Activated naive CD8-positive, alpha-beta T cell (primary cell): Measurements from ENCODE around the gene ARSB.
"Not testable (repeated sequence)": the region's sequence is repeated elsewhere in the genome, so short reads cannot be mapped to it uniquely, and the experiment has no call there.

Experiments
- H3K27ac Mint-ChIP-seq: one replicate; pipeline ENCODE4 v1.8.0; 2021; ENCODE audit warnings: mixed read lengths
- H3K27me3 Mint-ChIP-seq: one replicate; pipeline ENCODE4 v1.8.0; 2021; ENCODE audit warnings: mixed read lengths
- H3K36me3 Mint-ChIP-seq: one replicate; pipeline ENCODE4 v1.8.0; 2021; ENCODE audit warnings: mixed read lengths
- H3K4me1 Mint-ChIP-seq: one replicate; pipeline ENCODE4 v1.8.0; 2021; ENCODE audit warnings: low read depth, mixed read lengths
- H3K4me3 Mint-ChIP-seq: one replicate; pipeline ENCODE4 v1.8.0; 2021; ENCODE audit warnings: mild to moderate bottlenecking, mixed read lengths
- H3K9me3 Mint-ChIP-seq: one replicate; pipeline ENCODE4 v1.8.0; 2021; ENCODE audit warnings: low read depth, mixed read lengths

ARSB gene

GRCh38 chr5:78929833-78930232, 55.3 kb downstream of the ARSB start:
- H3K27ac Mint-ChIP-seq, result no peak overlapping the region

DNA sequence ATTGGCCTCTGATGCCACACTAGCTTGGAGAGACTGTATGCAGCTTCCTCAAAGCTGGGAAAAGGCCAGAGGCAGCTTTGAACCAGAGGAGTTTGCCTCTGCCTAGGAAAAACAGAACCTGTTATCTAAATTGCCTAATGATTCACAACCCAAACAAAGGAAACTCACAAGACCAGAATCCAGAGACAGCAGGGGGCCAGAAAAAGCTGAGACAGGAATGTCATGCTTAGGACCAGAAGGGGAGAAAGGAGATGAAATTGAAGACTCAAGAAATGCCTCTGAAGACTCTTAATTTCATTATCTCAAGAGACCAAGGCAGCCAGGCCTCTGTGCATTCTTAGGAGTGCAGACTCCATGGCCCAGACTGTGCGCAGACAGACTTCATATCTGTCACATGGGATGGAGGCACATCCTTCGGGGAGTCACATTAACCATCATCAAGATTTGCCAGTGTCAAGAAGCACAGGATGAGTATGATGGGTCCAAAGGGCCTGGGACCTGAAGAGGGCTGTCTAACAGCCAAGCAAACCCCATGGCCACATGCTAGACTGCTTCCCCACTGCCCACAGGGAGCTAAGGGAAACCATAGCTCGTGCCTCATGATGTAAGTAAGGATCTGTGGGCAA, 57.3 kb downstream of the ARSB start:
- no peaks in the 10 kb centered on the region for H3K4me1 Mint-ChIP-seq
- no peak overlapping the region for H3K4me3 Mint-ChIP-seq
- H3K27ac Mint-ChIP-seq, result no peak overlapping the region
- H3K36me3 Mint-ChIP-seq, result peaks cover 9% of the 10 kb centered on the region
- H3K27me3 Mint-ChIP-seq, result no peaks in the 10 kb centered on the region
- no peaks in the 10 kb centered on the region for H3K9me3 Mint-ChIP-seq

More at GRCh38 chr5:78929833-78930232, 55.3 kb downstream of the ARSB start:
- H3K4me3 Mint-ChIP-seq, result no peak overlapping the region
- H3K36me3 Mint-ChIP-seq, result peaks cover 7% of the 10 kb centered on the region
- H3K4me1 Mint-ChIP-seq, result no peaks in the 10 kb centered on the region
- no peaks in the 10 kb centered on the region for H3K27me3 Mint-ChIP-seq
- H3K9me3 Mint-ChIP-seq, result no peaks in the 10 kb centered on the region

DNA sequence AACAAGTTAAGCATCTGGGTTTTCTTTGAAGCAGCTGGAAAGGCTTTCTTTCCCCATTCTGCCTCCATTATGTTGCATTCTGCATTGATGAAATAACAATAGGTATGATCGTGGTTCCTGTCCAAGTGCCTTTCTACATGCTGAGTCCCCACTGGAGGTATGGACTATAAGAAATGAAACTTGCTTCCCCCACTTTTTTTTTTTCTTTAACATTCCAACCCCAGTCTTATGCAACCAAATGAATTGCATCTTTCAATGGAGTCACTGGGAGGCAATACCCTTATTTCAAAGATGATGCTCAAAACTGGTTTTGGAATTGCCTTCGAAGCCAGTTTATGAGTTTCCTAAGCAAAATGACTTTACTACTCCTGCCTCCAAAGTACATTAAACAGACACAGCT, 58.9 kb downstream of the ARSB start:
- H3K4me1 Mint-ChIP-seq, result no peaks in the 10 kb centered on the region
- H3K9me3 Mint-ChIP-seq, result no peaks in the 10 kb centered on the region
- no peaks in the 10 kb centered on the region for H3K27me3 Mint-ChIP-seq
- H3K4me3 Mint-ChIP-seq, result no peak overlapping the region
- no peak overlapping the region for H3K27ac Mint-ChIP-seq
- peaks cover 7% of the 10 kb centered on the region for H3K36me3 Mint-ChIP-seq

DNA sequence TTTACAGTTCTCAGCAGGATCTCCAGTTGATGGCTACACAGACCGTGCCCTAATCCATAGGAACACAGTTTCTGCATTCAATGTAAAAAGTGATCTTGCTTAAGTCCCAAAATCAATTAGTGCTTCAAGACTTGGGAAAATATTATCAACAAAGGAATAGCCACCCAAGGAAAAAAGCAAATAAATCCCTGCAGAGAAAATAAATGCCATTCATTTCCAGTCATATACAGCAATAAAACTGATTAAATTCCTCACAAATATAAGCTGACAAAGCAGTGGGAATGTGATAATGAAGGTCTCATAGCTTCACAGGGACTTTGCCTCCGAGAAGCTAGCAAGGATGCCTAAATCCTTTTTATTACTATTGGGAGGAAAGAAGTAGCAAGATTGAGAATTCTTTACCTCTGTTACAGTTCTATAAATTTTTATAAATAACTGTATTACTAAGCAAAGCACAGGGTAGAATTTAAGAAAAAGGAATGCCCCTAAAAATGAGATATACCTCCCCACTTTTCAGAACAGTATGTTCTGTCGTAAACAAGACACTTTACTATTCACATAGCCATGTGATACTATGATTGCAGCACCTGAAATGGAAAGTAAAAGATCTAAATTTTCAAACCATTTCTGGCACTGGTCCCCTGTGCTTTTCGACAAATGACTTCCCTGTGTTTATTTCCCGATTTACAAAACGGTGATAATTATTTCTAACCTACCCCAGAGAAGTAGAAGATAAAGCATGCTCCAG, 59.8 kb downstream of the ARSB start:
- no peaks in the 10 kb centered on the region for H3K4me1 Mint-ChIP-seq
- H3K27me3 Mint-ChIP-seq, result no peaks in the 10 kb centered on the region
- H3K4me3 Mint-ChIP-seq, result no peak overlapping the region
- H3K36me3 Mint-ChIP-seq, result peaks cover 7% of the 10 kb centered on the region
- no peak overlapping the region for H3K27ac Mint-ChIP-seq
- no peaks in the 10 kb centered on the region for H3K9me3 Mint-ChIP-seq

DNA sequence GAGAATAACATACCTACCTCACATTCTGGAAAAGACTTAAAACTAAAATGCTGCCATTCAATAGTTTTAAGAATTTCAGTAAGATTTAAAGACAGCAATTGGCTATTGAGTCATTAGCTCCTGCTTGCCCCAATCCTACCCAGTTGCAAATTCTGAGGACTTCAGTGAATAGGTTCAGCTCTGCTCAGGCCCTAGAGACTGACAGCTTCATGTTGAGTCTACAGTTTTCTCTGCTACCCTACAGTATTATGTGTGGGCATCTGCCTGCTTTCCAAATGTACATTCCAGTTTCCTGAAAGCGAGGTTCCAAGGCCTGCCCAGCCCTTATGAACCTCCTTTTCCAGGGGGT, 61.5 kb downstream of the ARSB start:
- H3K9me3 Mint-ChIP-seq, result no peaks in the 10 kb centered on the region
- H3K4me3 Mint-ChIP-seq, result no peak overlapping the region
- H3K4me1 Mint-ChIP-seq, result no peaks in the 10 kb centered on the region
- no peak overlapping the region for H3K27ac Mint-ChIP-seq
- H3K36me3 Mint-ChIP-seq, result peaks cover 7% of the 10 kb centered on the region
- H3K27me3 Mint-ChIP-seq, result no peaks in the 10 kb centered on the region

DNA sequence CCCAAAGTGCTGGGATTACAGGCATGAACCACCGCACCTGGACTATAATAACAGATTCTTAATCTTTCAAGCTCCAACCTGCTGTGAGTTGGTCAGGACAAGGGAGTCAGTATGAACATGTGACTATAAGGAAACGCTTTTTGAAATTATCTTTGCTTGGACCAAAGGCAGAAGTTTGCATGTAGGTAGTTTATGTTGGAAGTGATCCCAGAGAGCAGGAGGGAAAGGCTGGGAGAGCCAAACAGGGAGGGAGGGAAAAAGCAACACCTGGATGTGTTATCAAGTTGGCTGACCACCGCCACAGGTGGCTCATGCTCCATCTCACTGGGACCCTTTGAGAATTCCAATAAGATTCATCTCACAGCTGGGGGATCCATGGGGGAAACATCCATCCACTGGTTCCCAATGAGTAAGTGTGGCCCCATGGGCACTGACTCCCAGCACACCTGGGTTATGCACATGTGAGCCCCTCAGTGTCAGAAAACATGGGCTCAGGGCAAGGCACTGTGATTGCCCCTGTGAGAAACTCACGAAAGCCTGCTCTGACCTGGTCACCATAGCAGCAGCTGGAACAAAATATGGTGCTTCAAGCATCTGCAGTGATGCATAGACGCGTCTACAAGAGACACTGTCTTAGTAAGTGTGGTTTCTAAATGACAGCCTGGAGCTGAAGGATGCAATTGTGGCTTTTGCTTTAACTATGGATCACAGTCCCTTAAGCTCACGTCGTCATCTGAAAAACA, 62.1 kb downstream of the ARSB start:
- H3K4me1 Mint-ChIP-seq, result no peaks in the 10 kb centered on the region
- H3K4me3 Mint-ChIP-seq, result no peak overlapping the region
- H3K27ac Mint-ChIP-seq, result no peak overlapping the region
- no peaks in the 10 kb centered on the region for H3K9me3 Mint-ChIP-seq
- no peaks in the 10 kb centered on the region for H3K27me3 Mint-ChIP-seq
- H3K36me3 Mint-ChIP-seq, result peaks cover 7% of the 10 kb centered on the region

GRCh38 chr5:78920604-78921003, 64.5 kb downstream of the ARSB start:
- H3K27me3 Mint-ChIP-seq, result no peaks in the 10 kb centered on the region
- no peaks in the 10 kb centered on the region for H3K9me3 Mint-ChIP-seq
- H3K36me3 Mint-ChIP-seq, result peaks cover 8% of the 10 kb centered on the region
- no peaks in the 10 kb centered on the region for H3K4me1 Mint-ChIP-seq
- no peak overlapping the region for H3K27ac Mint-ChIP-seq
- no peak overlapping the region for H3K4me3 Mint-ChIP-seq

- Mint-ChIP-seq H3K27ac (no peak overlapping the region), H3K9me3 (no peaks in the 10 kb centered on the region), H3K27me3 (no peaks in the 10 kb centered on the region), H3K4me1 (no peaks in the 10 kb centered on the region), H3K36me3 (peaks cover 12% of the 10 kb centered on the region), H3K4me3 (no peak overlapping the region)
Observed at GRCh38 chr5:78919796-78920195, 65.3 kb downstream of the ARSB start.

- no peaks in the 10 kb centered on the region for H3K9me3 Mint-ChIP-seq
- no peak overlapping the region for H3K27ac Mint-ChIP-seq
Observed at GRCh38 chr5:78916044-78916443, 69.1 kb downstream of the ARSB start.

GRCh38 chr5:78915170-78915569, 69.9 kb downstream of the ARSB start:
- no peaks in the 10 kb centered on the region for H3K4me1 Mint-ChIP-seq
- peaks cover 15% of the 10 kb centered on the region for H3K36me3 Mint-ChIP-seq
- H3K4me3 Mint-ChIP-seq, result no peak overlapping the region
- H3K9me3 Mint-ChIP-seq, result no peaks in the 10 kb centered on the region
- H3K27ac Mint-ChIP-seq, result no peak overlapping the region
- H3K27me3 Mint-ChIP-seq, result no peaks in the 10 kb centered on the region

More at GRCh38 chr5:78916044-78916443, 69.1 kb downstream of the ARSB start:
- H3K4me1 Mint-ChIP-seq, result no peaks in the 10 kb centered on the region
- no peak overlapping the region for H3K4me3 Mint-ChIP-seq
- peaks cover 14% of the 10 kb centered on the region for H3K36me3 Mint-ChIP-seq
- H3K27me3 Mint-ChIP-seq, result no peaks in the 10 kb centered on the region

GRCh38 chr5:78912811-78913210, 72.3 kb downstream of the ARSB start:
- peaks cover 21% of the 10 kb centered on the region for H3K36me3 Mint-ChIP-seq
- H3K27ac Mint-ChIP-seq, result no peak overlapping the region
- no peaks in the 10 kb centered on the region for H3K27me3 Mint-ChIP-seq
- no peaks in the 10 kb centered on the region for H3K9me3 Mint-ChIP-seq
- H3K4me3 Mint-ChIP-seq, result no peak overlapping the region
- H3K4me1 Mint-ChIP-seq, result no peaks in the 10 kb centered on the region

- Mint-ChIP-seq H3K27me3 (no peaks in the 10 kb centered on the region), H3K4me1 (peaks cover 2% of the 10 kb centered on the region), H3K27ac (no peak overlapping the region), H3K9me3 (no peaks in the 10 kb centered on the region), H3K36me3 (peaks cover 21% of the 10 kb centered on the region), H3K4me3 (no peak overlapping the region)
Observed at GRCh38 chr5:78912085-78912771, 72.9 kb downstream of the ARSB start.

- peaks cover 16% of the 10 kb centered on the region for H3K36me3 Mint-ChIP-seq
- not testable (repeated sequence) for H3K4me3 Mint-ChIP-seq, H3K9me3 Mint-ChIP-seq, H3K27me3 Mint-ChIP-seq, H3K27ac Mint-ChIP-seq, H3K4me1 Mint-ChIP-seq
Observed at GRCh38 chr5:78909224-78909983, 75.7 kb downstream of the ARSB start.

DNA sequence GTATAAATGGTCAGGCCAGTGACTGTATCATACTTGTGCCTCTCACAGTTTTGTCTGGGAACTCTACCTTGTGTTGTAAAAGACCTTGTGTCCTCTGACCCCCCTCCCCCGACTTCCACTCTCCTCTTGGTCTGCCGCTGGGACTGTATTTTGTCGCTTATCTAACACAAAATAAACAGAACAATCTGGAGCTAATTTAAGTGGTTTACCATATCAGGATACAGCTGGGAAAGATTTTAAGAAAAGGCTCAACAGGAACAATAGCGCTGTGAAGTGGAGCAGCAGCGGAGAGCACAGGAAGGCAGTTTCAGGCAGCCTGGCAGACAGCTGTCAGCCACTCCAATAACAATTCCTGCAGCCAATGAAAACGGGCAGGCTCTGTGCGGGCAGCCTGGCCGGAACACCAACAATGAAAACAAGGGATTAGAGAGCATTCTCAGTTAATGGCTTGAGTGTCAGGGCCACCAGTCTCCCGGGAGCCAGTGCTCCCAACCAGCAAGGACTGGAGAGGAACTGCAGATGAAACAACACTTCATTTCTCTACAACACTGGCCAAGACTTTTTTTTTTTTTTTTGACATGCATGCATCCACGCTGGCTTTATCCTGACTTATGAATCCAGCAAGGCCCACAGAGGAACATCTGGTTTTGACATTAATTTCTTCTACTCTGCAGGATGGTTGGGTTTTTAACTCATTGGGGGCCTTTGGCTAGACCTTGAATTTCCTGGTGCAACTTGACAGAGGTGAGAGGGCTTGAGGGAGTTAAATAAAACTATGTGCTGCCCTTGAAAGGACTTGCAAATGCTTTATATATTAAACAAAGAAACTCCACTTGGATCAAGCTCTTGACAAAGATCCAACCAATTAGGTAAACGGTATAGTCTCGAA, 76.7 kb downstream of the ARSB start:
- Mint-ChIP-seq H3K4me3 (no peak overlapping the region), H3K9me3 (no peaks in the 10 kb centered on the region), H3K27me3 (no peaks in the 10 kb centered on the region), H3K36me3 (peaks cover 19% of the 10 kb centered on the region), H3K4me1 (peaks cover 2% of the 10 kb centered on the region), H3K27ac (no peak overlapping the region)
